ENCODE results near the gene BRCC3.
"Not testable (repeated sequence)": the region's sequence is repeated elsewhere in the genome, so short reads cannot be mapped to it uniquely, and the experiment has no call there.

BRCC3 gene

GRCh38 chrX:155144926-155145325, 73.6 kb downstream of the BRCC3 start:
- no peak for DNase-seq (ENCODE audit: low spot score)

- DNase-seq (ENCODE audit: low spot score), result not testable (repeated sequence)
These were observed 76.3 kb downstream of the BRCC3 start for GRCh38 chrX:155147612-155148011.

- DNase-seq (ENCODE audit: low spot score), result not testable (repeated sequence)
These were observed 76.9 kb downstream of the BRCC3 start for GRCh38 chrX:155148166-155148565.

GRCh38 chrX:155148724-155149537, 77.6 kb downstream of the BRCC3 start:
- DNase-seq (ENCODE audit: low spot score), result peak; percentile 7

GRCh38 chrX:155169881-155170280, 98.6 kb downstream of the BRCC3 start:
- DNase-seq (ENCODE audit: low spot score), result no peak
